ENCODE measurements around the gene PNPT1.
A peak's percentile ranks its signal among the peaks of the same experiment; 100 is the strongest.
"Not testable (repeated sequence)": the region's sequence is repeated elsewhere in the genome, so short reads cannot be mapped to it uniquely, and the experiment has no call there.

The PNPT1 gene

DNA sequence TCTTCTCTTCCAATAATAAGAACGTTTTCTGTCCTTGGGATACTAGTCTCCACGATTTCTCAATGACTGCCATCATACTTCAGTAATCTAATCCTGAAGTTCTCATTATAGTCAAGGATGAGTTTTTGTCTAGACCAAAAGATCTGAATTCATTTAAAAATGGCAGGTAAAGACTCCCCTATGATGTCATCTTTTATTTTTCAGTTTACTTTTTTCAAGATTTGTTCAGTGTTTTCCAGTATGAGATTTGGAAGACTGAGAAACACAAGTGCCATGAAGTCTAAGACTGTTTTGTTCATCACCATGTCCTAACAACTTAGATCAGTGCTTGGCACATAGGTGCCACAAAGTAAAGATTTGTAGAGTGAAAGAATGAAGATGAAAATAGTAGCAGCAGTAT lies 40.4 kb downstream of the PNPT1 start:
- DNase-seq, result no peak

DNA sequence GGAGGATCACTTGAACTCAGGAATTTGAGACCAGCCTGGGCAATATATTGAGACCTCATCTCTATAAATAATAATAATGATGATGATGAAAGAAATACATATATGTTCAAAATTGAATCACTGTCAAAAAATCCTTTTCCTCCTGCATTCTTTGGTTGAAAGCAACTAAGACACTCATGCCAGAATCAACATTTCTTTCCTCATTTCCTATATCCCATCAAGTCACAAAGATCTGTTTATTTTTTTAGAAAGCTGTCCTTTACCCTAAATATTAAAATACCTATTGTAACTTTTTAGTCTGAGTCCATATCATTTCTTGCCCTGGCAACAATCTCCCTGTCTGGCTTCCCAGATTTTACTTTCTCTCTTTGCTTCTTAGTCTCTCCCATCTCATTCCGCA lies 44.4 kb downstream of the PNPT1 start:
- DNase-seq, result no peak

GRCh38 chr2:55636831-55637230 lies 56.8 kb downstream of the PNPT1 start:
- no peak for DNase-seq

GRCh38 chr2:55628931-55629330 lies 64.7 kb downstream of the PNPT1 start:
- DNase-seq, result no peak

GRCh38 chr2:55627915-55628314 lies 65.7 kb downstream of the PNPT1 start:
- DNase-seq, result no peak

DNA sequence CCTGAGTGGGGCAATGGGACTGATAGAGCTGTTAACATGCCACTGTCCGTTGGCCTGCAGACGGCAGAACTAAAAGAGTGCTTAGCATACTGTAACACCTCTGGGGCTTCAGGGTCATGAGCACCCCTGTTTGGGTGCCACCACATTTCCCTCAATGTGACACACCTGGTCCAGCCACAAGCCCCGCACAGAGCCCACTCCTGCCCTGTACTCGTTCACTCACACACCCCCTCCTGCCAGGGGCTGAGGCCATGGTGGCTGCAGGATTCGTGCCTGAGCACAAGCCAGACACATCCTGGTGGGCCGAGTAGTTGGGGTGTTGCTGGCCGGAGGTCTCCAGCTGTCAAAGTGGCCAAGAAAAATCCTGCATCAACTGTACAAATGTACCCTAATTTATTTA lies 71.8 kb downstream of the PNPT1 start:
- DNase-seq, result no peak

GRCh38 chr2:55620123-55620779 lies 73.4 kb downstream of the PNPT1 start:
- DNase-seq, result no peak

- DNase-seq, result no peak
Observed at GRCh38 chr2:55618275-55619055, 75.2 kb downstream of the PNPT1 start.

DNA sequence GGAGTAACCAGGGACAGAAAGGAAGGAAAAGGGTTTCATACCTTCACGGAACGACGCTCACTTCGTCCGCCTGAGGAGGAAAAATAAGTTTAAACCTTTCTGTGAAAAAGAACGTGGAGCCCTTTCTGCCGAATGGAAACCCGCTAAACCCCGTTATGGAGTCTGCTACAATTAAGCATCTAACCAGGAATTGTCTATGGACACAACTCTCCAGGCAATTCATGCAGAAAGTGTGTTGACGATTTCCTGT lies 75.7 kb downstream of the PNPT1 start:
- DNase-seq, result no peak

DNA sequence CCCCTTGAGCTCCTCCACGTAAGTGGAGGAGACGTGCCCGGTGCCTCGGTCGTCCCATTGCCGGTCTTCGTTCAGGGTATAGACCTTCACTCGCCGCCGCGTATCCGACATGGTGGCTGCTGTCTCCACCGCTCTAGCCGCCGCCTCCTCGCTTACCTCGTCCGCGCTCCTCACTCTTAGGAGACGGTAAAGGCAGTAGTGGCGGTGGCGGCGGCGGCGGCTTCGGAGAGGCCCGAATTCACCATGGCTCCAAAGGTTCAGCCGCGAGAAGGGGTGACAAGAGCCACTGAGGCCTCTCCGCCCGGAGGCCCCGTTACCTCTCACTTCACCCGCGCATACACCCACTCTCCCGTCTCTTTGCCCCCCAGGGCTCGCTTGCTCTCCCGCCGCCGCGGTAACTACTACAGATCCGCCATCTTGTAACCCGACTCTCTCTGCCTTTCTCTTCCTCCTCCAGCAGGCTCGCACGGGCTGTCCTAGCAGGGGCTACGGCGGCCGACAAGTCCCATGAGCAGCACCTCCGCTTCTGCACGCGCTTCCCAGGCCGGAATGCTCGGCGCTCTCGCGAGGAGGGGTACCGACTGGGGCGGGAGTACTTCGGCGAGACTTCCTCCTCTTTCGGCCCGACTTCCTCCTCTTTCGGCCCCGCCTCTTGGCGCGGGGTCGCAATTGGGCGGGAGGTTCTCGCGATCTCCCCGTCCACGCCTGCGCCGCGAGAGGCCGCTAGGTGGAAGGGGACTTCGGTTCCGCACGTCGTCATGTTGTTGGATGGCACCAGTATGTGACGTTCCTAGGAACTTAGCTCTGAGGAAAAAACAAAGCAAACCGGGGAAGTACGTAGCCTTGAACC lies 76.2 kb downstream of the PNPT1 start, which contains the start of gene PPP4R3B:
PPP4R3B (minus strand) TSS at position 448 of the 850 bp plus-strand sequence; CDS start at position 111, 337 bp downstream.
- peak; percentile 90 for DNase-seq

GRCh38 chr2:55616551-55617174 lies 77.0 kb downstream of the PNPT1 start:
- no peak for DNase-seq

DNA sequence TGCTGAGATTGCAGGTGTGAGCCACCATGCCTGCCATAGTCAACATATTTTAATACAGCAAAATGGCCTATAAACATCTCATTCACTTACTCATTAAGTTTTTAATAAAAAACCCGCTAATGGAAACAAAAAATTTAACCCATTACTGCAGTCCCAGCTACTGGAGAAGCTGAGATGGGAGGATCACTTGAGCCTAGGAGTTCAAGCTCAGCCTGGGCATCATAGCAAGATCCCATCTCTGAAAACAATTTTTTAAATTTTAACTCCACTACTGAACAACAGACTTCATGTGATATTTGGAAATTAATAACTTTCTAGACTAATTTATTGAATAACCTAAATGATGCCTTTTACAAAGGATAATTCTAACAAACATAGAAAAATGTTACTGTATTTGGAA lies 81.6 kb downstream of the PNPT1 start:
- no peak for DNase-seq

- no peak for DNase-seq
Observed at GRCh38 chr2:55610954-55611743, 82.5 kb downstream of the PNPT1 start.

DNA sequence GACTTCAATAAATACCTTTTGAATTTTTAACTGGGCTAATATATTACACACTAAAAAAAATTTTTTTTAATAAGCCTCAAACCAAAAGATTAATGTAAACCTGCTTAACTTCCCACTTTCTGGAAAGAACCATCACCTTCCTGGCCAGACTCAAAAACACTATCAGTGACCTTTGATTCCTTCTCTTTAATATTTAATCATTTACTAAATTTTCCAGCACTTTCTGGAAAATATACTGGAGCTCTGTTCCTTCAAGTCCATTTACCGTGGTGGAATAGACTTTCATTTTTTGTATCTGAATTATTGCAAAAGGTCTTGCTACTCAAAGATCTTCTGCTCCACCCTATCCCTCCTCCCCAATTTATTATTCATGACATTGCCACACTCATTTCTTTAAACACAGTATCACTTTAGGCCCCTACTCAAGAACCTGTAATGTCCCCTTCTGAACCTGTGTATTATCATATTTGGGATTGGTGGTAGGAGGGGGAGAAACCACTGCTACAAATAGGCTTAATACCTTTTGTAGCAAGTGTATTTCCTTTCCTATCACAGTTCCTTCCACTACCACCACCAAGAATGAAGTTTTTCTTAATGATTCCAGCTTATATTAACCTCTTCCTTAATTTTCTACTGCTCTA lies 83.6 kb downstream of the PNPT1 start:
- no peak for DNase-seq

DNA sequence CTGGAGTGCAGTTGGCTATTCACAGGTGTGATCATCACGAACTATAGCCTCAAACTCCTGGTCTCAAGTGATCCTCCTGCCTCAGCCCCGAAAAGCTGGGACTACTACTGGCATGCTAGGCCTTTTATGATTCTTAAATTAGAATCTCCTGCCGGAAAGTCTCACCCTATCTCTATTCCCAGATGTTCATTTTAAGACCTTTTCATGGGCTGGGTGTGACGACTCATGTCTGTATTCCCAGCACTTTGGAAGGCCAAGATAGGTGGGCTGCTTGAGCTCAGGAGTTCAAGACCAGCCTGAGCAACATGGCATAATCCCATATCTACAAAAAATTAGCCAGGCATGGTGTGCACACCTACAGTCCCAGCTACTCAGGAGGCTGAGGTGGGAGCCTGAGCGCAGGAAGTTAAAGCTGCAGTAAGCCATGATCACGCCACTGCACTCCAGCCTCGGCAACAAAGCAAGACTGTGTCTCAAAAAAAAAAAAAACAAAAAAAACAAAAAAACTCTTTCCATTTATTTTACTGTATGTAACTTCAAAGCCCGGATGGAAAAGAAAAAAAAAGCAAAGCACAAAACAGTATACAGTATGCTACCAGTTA lies 84.3 kb downstream of the PNPT1 start:
- no peak for DNase-seq

DNA sequence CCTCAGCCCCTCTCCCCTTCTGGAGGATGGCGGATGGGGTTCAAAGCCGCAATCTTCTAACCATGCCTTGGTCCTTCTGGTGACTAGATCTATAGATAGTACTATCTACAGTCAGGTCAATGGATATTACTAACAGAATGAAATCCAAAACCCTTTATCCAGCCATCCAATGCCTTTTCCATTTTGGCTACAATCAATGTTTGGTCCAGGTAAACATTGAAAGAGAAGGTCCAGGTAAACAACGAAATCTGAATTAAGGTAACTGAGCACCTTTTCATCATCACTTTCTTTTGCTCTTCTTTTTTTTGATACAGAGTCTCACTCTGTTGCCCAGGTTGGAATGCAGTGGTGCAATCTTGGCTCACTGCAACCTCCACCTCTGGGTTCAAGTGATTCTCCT lies 85.9 kb downstream of the PNPT1 start:
- no peak for DNase-seq

GRCh38 chr2:55604027-55604565 lies 89.5 kb downstream of the PNPT1 start:
- no peak for DNase-seq

GRCh38 chr2:55601849-55602248 lies 91.8 kb downstream of the PNPT1 start:
- DNase-seq, result no peak

- no peak for DNase-seq
Observed at GRCh38 chr2:55598056-55598795, 95.4 kb downstream of the PNPT1 start.

- DNase-seq, result not testable (repeated sequence)
Observed at GRCh38 chr2:55596795-55597194, 96.8 kb downstream of the PNPT1 start.

- no peak for DNase-seq
Observed at GRCh38 chr2:55595536-55595935, 98.1 kb downstream of the PNPT1 start.

Measured in cortex of kidney (tissue), 1 donor.